WTC11 (cell line): ENCODE data around the gene PCNP. TPM values are rescaled to one million over a fixed set of nuclear protein-coding genes. Genes with fewer than 3 reads are reported as not detected.
A peak's percentile ranks its signal among the peaks of the same experiment; 100 is the strongest.

Experiments
- ATAC-seq: fragments of 200-7000 bp; cut with Tn5 transposase; 2 replicates; pipeline ENCODE4 v1.10.0; 2021; ENCODE audit warnings: mild to moderate bottlenecking, moderate library complexity
- Bru-seq: library from RNA; stranded (reverse); fragments of 400-500 nt; gene quantifications from one replicate; lab custom pipeline; 2021; lab: Mats Ljungman, UMichigan
- CTCF ChIA-PET: fragments of 300-600 bp; sonication (Branson Sonifier 250); formaldehyde crosslinking; loops from one replicate; lab custom pipeline; 2021; ENCODE audit warnings: antibody characterized with exemption; lab: Charles Lee
- POLR2A ChIA-PET: fragments of 350-600 bp; sonication (Branson Sonifier 250); formaldehyde crosslinking; loops from one replicate; lab custom pipeline; 2021; ENCODE audit warnings: antibody characterized with exemption; lab: Charles Lee
- DNase-seq: peaks from one replicate; pipeline ENCODE4 v3.0.0; 2021; ENCODE audit warnings: low spot score
- H3K27ac Mint-ChIP-seq: 2 replicates; pipeline ENCODE4 v1.8.0; 2021; ENCODE audit warnings: mixed read lengths
- H3K27me3 Mint-ChIP-seq: 2 replicates; pipeline ENCODE4 v1.8.0; 2021; ENCODE audit warnings: low read depth, mild to moderate bottlenecking, moderate library complexity, mixed read lengths
- H3K36me3 Mint-ChIP-seq: 2 replicates; pipeline ENCODE4 v1.8.0; 2021; ENCODE audit warnings: mixed read lengths
- H3K4me1 Mint-ChIP-seq: 2 replicates; pipeline ENCODE4 v1.8.0; 2022; ENCODE audit warnings: mixed read lengths
- H3K4me3 Mint-ChIP-seq: 2 replicates; pipeline ENCODE4 v1.8.0; 2021; ENCODE audit warnings: mild to moderate bottlenecking, moderate library complexity, mixed read lengths
- H3K9me3 Mint-ChIP-seq: 2 replicates; pipeline ENCODE4 v1.8.0; 2021; ENCODE audit warnings: mixed read lengths
- AR ChIP-seq: fragments of 250-450 bp; sonication (Bioruptor Pico); IDR thresholded peaks from 2 replicates; pipeline ENCODE4 v1.9.0; 2021; ENCODE audit warnings: mild to moderate bottlenecking
- ATF2 ChIP-seq: sonication (generic); formaldehyde crosslinking; IDR thresholded peaks from 2 replicates; pipeline ENCODE4 v1.8.1; 2022; ENCODE audit warnings: low read depth, missing genetic modification reagents, borderline replicate concordance
- ATF3 ChIP-seq: sonication (generic); formaldehyde crosslinking; conservative IDR thresholded peaks from 2 replicates; pipeline ENCODE4 v1.8.1; 2022; ENCODE audit warnings: mild to moderate bottlenecking, missing genetic modification reagents
- ATF6 ChIP-seq: sonication (generic); formaldehyde crosslinking; IDR thresholded peaks from 2 replicates; pipeline ENCODE4 v1.8.1; 2023; ENCODE audit warnings: mild to moderate bottlenecking, missing genetic modification reagents
- CREB1 ChIP-seq: sonication (generic); formaldehyde crosslinking; IDR thresholded peaks from 2 replicates; pipeline ENCODE4 v1.8.0; 2023; ENCODE audit warnings: mild to moderate bottlenecking, missing genetic modification reagents
- E2F5 ChIP-seq: sonication (generic); formaldehyde crosslinking; IDR thresholded peaks from 2 replicates; pipeline ENCODE4 v1.8.1; 2022; ENCODE audit warnings: mild to moderate bottlenecking, moderate library complexity, missing genetic modification reagents
- GABPB1 ChIP-seq: sonication (generic); formaldehyde crosslinking; IDR thresholded peaks from 2 replicates; pipeline ENCODE4 v1.8.1; 2023; ENCODE audit warnings: mild to moderate bottlenecking, missing genetic modification reagents
- HMGXB4 ChIP-seq: sonication (generic); formaldehyde crosslinking; IDR thresholded peaks from 2 replicates; pipeline ENCODE4 v1.8.1; 2023; ENCODE audit warnings: mild to moderate bottlenecking, moderate library complexity, missing genetic modification reagents
- MAX ChIP-seq: sonication (generic); formaldehyde crosslinking; IDR thresholded peaks from 2 replicates; pipeline ENCODE4 v1.8.0; 2022; ENCODE audit warnings: mild to moderate bottlenecking, missing genetic modification reagents
- MXD4 ChIP-seq: fragments of 250-450 bp; sonication (Bioruptor Pico); IDR thresholded peaks from 2 replicates; pipeline ENCODE4 v1.8.0; 2021; ENCODE audit warnings: mild to moderate bottlenecking, moderate library complexity, borderline replicate concordance
- PREB ChIP-seq: sonication (generic); formaldehyde crosslinking; IDR thresholded peaks from 2 replicates; pipeline ENCODE4 v1.8.1; 2022; ENCODE audit warnings: mild to moderate bottlenecking, missing genetic modification reagents, moderate library complexity, borderline replicate concordance
- RORB ChIP-seq: fragments of 250-450 bp; sonication (Bioruptor Pico); IDR thresholded peaks from 2 replicates; pipeline ENCODE4 v1.9.0; 2021; ENCODE audit warnings: mild to moderate bottlenecking
- TEAD1 ChIP-seq: sonication (generic); formaldehyde crosslinking; IDR thresholded peaks from 2 replicates; pipeline ENCODE4 v1.8.0; 2022; ENCODE audit warnings: mild to moderate bottlenecking, missing genetic modification reagents
- ZBTB21 ChIP-seq: sonication (generic); formaldehyde crosslinking; IDR thresholded peaks from 2 replicates; pipeline ENCODE4 v1.8.1; 2023; ENCODE audit warnings: mild to moderate bottlenecking, missing genetic modification reagents, borderline replicate concordance
- ZBTB43 ChIP-seq: sonication (generic); formaldehyde crosslinking; IDR thresholded peaks from 2 replicates; pipeline ENCODE4 v1.8.1; 2023; ENCODE audit warnings: mild to moderate bottlenecking, missing genetic modification reagents
- ZMAT4 ChIP-seq: fragments of 250-450 bp; sonication (Bioruptor Pico); IDR thresholded peaks from 2 replicates; pipeline ENCODE4 v1.9.0; 2021; ENCODE audit warnings: mild to moderate bottlenecking
- ZNF263 ChIP-seq: sonication (generic); formaldehyde crosslinking; IDR thresholded peaks from 2 replicates; pipeline ENCODE4 v1.8.1; 2022; ENCODE audit warnings: low read depth, mild to moderate bottlenecking, moderate library complexity, missing genetic modification reagents
- ZNF423 ChIP-seq: fragments of 250-450 bp; sonication (Bioruptor Pico); IDR thresholded peaks from 2 replicates; pipeline ENCODE4 v2.1.2; 2022; ENCODE audit warnings: mild to moderate bottlenecking, moderate library complexity
- long read RNA-seq, 3 experiments: library from RNA in 1 of 3; library from capped mRNA in 1 of 3; library from polyadenylated mRNA in 1 of 3; unstranded in 2 of 3; stranded (forward) in 1 of 3; transcript quantifications; one replicate each; pipeline ENCODE4 v2.0.0, GENCODE V29; 2021
- total RNA-seq: library from RNA; stranded (reverse); gene quantifications from 3 replicates; pipeline ENCODE4 v1.2.3, GENCODE V29; 2021

PCNP gene
- total RNA-seq: 187 to 193 TPM (median 192 TPM) in 3 replicates
- Bru-seq, nascent RNA: percentile 96 among the genes with signal in this experiment
- long read RNA-seq, experiment 1, transcript PCNP-204 (4 exons, 2,028 nt): minor isoform, 27 of 1,234 reads
- long read RNA-seq, experiment 1, transcript PCNP-202 (5 exons, 2,165 nt): minor isoform, 175 of 1,234 reads
- long read RNA-seq, experiment 1, transcript PCNP-201 (5 exons, 2,342 nt): major isoform, 790 of 1,234 reads
- long read RNA-seq, experiment 1, transcript PCNP-207 (5 exons, 786 nt): minor isoform, 24 of 1,234 reads
- long read RNA-seq, experiment 1, partial matches to known transcripts: 49 of 1,234 reads
- long read RNA-seq, experiment 1, other reads (novel, unspliced or antisense): 160 of 1,234 reads
- long read RNA-seq, experiment 2, transcript PCNP-201 (5 exons, 2,342 nt): major isoform, 104 of 245 reads
- long read RNA-seq, experiment 2, transcript PCNP-207 (5 exons, 786 nt): minor isoform, 7 of 245 reads
- long read RNA-seq, experiment 2, transcript PCNP-202 (5 exons, 2,165 nt): minor isoform, 17 of 245 reads
- long read RNA-seq, experiment 2, partial matches to known transcripts: 96 of 245 reads
- long read RNA-seq, experiment 2, other reads (novel, unspliced or antisense): 13 of 245 reads
- long read RNA-seq, experiment 3, transcript PCNP-204 (4 exons, 2,028 nt): minor isoform, 15 of 514 reads
- long read RNA-seq, experiment 3, transcript PCNP-201 (5 exons, 2,342 nt): major isoform, 308 of 514 reads
- long read RNA-seq, experiment 3, transcript PCNP-202 (5 exons, 2,165 nt): minor isoform, 50 of 514 reads
- long read RNA-seq, experiment 3, partial matches to known transcripts: 0 of 514 reads
- long read RNA-seq, experiment 3, other reads (novel, unspliced or antisense): 134 of 514 reads

- Mint-ChIP-seq H3K4me3 (peak within 1 kb of the TSS; percentile 99), H3K9me3 (no peaks in the 10 kb centered on the region), H3K27me3 (no peaks in the 10 kb centered on the region), H3K4me1 (peaks cover 24% of the 10 kb centered on the region), H3K36me3 (peaks cover 11% of the 10 kb centered on the region), H3K27ac (peak within 1 kb of the TSS; percentile 100)
- CTCF ChIA-PET: interaction anchor here (0.6 to 1.8 kb wide), 25 partner anchors 9 to 1201 kb away, joined by 3 to 18 read pairs (median 4); partner anchors contain the start of genes CEP97, NXPE3 and TRMT10C
- DNase-seq (peak; percentile 98), ATAC-seq (peak; percentile 90)
- POLR2A ChIA-PET: interaction anchor here (0.5 to 3.1 kb wide), 9 partner anchors 9 to 867 kb away, joined by 3 to 31 read pairs (median 4); partner anchors contain the start of genes SENP7, TRMT10C and ZBTB11
- TF ChIP-seq MAX (CRISPR knock-in tag): peak; percentile 82; the same call in 1 of the 2 replicates
- TF ChIP-seq PREB (CRISPR knock-in tag): no peak
- TF ChIP-seq ZNF423 (CRISPR knock-in tag): no peak
- TF ChIP-seq CREB1: 0 out of 2 replicates have a peak, but pooled peaks have one; percentile 47
- TF ChIP-seq E2F5 (CRISPR knock-in tag): peak; percentile 83; the same call in 1 of the 2 replicates
- TF ChIP-seq AR (CRISPR knock-in tag): no peak
- TF ChIP-seq ATF3: no peak
- peak; percentile 78 for TF ChIP-seq GABPB1 (CRISPR knock-in tag)
- no peak for TF ChIP-seq RORB
- TF ChIP-seq MXD4 (CRISPR knock-in tag): no peak
- peak; percentile 68; the same call in 1 of the 2 replicates for TF ChIP-seq ZBTB21 (CRISPR knock-in tag)
- peak; percentile 33; the same call in 1 of the 2 replicates for TF ChIP-seq ZBTB43 (CRISPR knock-in tag)
- TF ChIP-seq ZNF263 (CRISPR knock-in tag): no peak
- TF ChIP-seq ATF2 (CRISPR knock-in tag): no peak
- peak; percentile 57; the same call in 1 of the 2 replicates for TF ChIP-seq ATF6 (CRISPR knock-in tag)
- TF ChIP-seq HMGXB4 (CRISPR knock-in tag): 0 out of 2 replicates have a peak, but pooled peaks have one; percentile 45
- TF ChIP-seq TEAD1: peak; percentile 92; the same call in 1 of the 2 replicates
- TF ChIP-seq ZMAT4: no peak
Measured at GRCh38 chr3:101573449-101574387, at the start of gene PCNP. TSS of gene PCNP (plus strand) at chr3:101574180. CDS start at chr3:101574216, 36 bp downstream.
